ENCODE results near the gene RTP5.

Gene RTP5

GRCh38 chr2:241890524-241891235, 21.2 kb downstream of the RTP5 start:
- no peak for FAIRE-seq

GRCh38 chr2:241891315-241891987, 21.9 kb downstream of the RTP5 start:
- no peak for FAIRE-seq

GRCh38 chr2:241891988-241892298, 22.4 kb downstream of the RTP5 start:
- no peak for FAIRE-seq

- no peak for FAIRE-seq
Measured at GRCh38 chr2:241892299-241893137, 23.0 kb downstream of the RTP5 start.

- no peak for FAIRE-seq
Measured at GRCh38 chr2:241893265-241893664, 23.7 kb downstream of the RTP5 start.

- FAIRE-seq, result no peak
Measured at GRCh38 chr2:241894056-241894641, 24.6 kb downstream of the RTP5 start.

DNA sequence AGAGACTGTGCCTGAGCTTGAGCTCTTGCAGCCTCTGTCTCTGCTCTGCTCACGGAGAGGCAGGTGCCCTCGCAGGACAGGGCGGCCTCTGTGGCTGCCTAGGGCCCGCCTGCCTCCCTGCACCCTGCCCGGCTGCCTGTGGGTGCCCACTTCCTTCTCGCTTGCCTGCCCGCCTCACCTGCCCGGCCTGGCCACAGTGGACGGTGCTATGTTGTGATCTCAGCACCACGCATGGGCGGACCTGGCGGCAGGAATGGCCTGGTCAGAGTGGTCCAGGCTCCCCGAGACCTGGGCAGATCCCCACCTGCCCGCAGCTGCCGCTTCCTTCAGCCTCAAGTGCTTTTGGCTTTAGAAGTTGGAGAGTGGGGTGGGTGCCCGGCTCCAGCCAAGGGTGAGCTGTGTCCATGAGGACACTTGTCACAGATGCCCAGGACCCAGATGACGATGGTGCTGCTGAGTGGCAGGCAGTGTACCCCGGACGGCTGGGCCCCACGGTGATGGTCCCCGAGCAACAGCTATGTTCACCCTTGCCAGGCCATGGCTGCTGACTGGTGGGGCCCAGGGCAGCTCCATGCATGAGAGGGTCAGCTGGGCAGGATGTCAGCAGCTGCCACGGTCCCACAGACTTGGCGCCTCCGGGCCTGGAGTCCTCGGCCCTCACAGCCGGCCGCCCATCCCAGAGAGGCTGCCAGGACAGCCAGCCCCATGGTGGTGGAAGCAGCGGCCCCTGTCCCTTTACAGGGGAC, 25.3 kb downstream of the RTP5 start:
- FAIRE-seq, result no peak

- FAIRE-seq, result no peak
Measured at GRCh38 chr2:241895427-241895711, 25.8 kb downstream of the RTP5 start.

DNA sequence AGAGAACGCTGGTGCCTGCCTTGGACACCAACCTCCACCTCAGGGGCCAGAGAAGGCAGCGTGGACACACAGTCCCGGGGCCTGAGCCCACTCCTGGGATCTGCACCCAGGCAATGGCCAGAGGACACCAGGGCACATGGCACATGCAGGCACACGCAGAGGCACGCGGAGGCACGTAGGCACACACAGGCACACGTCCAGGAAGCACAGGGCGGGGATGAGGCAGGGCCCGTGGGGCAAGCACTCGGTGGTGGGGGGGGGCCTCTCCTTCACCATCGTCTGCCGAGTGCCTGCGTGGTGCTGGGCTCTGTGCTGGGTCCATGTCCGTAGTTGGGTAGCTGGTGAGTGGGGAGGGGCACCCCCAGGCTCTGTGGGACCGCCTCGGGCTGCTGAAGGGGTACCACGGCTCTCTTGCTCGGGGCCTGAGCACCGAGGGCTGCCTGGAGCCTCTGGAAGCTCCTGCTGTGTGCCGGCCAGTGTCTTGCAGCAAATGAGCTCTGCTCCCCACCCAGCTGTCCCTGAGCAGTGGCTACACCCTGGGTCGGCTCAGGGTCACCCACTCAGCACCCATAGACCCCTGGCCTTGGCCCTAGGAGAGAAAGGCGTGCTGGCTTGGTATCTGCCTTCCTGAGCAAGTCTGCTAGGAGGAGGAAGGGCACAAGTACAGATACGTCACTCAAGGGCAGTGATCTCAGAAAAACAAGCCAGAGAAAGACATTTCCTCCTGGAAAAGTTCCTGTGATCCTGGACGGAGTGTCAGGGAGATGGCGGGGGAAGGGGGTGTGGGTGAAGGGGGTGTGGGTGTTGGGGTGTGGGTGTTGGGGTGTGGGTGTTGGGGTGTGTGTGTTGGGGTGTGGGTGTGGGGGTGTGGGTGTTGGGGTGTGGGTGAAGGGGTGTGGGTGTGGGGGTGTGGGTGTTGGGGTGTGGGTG, 26.4 kb downstream of the RTP5 start:
- FAIRE-seq, result no peak

DNA sequence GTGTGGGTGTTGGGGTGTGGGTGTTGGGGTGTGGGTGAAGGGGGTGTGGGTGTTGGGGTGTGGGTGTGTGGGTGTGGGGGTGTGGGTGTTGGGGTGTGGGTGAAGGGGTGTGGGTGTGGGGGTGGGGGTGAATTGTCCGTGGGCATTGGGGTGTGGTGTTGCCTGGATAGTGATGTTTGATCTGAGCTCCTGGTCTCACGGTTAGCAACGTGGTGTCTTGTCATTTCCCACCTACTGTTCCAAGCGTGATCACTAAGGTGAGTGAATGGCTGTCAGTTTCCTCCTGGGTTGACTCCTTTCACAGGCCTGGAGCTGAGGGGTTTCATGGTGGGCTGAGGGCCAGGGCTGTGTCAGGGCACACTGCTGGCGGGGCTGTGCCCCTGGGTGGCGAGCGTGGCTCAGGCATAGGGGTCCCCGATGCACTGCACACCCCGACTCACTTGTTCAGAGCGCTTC, 27.2 kb downstream of the RTP5 start:
- no peak for FAIRE-seq

DNA sequence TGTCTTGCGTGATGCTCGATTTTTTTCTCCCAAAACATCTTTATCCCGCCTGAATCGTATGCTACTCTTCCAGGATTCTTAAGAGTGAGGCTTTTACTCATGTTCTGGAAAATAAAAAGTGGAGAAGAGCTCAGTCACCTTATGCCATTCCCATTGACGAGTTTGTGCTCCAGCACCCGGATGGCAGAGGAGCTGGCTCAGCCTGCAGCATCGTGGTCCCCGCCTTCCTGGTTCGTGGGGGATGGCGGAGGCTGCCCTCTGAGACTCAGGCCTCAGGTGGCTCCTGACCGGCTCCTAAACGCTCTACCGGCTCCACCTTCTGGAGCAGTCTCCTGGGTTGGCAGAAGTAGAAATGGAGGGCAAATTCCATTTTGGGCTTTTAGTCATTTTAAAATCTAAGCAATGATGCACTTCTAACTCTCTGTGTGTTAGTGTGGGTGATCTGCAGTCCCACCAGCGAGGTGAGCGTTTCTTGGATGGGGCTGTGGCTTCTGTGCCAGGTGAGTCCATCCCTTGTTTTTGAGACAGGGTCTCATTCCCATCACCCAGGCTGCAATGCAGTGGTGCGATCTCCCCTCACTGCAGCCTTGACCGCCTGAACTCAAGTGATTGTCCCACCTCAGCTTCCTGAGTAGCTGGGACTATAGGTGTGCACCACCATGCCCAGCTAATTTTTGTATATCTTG, 27.8 kb downstream of the RTP5 start:
- no peak for FAIRE-seq

DNA sequence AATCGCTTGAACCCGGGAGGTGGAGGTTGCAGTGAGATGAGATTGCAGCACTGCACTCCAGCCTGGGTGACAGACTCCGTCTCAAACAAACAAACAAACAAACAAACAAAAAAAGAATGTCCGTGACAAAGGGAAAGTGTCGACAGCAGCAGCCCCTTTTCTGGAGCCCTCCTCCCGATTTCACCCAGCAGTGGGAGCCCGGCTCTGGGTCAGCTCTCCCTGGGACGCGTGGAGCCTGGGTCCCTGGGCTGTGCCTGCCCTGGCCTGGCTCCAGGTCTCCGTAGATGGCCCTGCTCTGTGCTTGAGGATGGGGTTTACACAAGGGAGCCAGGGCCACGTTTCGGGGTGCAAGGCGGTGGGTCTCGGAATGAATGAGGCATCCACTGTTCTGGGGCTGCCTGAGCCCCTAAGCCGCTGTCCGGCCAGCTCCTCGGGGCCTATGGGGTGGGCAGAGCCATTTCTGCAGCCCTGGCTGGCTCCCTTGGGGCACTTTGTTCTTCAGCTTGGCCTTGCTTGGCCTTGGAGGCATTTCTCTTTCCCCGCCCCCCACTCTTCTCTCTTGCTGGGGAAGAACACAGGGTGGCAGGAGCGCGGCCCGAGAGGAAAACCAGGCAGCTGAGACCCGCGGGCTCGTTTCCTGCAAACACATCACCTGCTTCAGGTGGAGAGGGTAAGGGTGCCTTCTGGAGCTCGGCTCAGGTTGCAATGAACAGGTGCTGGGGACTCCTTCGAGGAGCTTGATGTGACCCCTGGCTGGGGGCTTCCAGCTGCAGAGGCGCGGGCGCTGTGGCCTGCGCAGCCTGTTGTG, 29.1 kb downstream of the RTP5 start:
- no peak for FAIRE-seq

DNA sequence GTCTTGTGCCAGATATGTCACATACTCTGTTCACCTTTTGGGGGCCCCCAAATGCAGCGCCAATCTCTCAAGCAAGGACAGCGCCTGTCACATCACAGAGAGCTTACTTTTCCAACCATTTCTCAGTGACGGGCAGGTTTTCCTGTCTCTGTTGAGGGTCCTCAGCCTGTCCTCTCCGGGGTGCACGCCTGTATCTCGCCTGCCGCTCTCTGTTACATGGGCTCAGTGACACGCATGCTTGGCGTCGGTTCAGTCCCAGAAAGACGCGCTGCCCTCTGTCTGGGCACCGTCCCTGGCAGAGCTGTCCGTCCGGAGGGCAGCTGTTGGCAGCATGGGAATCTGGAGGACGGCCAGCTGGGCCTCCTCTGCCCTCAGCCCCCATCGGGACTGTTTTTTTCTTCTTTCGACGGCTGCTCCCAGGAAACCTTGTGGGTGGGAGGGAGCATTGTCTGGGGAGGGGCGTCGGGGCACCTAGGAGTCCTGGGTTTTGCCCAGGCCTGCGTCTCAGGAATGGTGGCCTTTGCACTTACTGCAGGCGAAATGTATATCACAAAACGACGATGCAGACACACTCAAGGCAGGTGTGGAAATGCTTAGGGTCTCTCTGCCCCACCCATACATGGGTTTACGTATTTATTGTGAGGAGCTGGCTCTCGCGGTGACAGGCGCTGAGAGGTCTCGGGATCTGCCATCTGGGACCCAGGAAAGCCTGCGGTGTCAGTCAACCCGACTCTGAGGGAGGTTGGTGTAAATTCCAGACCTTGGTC, 30.9 kb downstream of the RTP5 start:
- FAIRE-seq, result no peak

DNA sequence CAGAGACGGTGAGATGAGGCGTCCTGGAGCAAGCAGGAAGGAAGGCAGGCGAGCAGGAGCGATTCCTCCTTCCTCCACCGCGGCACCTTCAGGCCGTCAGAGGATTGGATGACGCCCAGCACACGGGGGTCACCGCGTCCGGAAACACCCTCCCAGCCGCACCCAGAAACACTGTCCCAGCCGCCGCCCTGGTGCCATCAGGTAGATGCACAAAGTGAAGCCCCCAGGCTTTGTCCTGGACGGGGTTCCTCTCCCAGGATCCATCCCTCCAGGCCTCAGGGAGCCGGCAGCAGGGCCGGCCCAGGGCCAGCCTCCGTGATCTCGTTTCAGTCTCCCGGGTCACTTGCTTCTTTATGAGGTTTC, 31.5 kb downstream of the RTP5 start:
- FAIRE-seq, result no peak

DNA sequence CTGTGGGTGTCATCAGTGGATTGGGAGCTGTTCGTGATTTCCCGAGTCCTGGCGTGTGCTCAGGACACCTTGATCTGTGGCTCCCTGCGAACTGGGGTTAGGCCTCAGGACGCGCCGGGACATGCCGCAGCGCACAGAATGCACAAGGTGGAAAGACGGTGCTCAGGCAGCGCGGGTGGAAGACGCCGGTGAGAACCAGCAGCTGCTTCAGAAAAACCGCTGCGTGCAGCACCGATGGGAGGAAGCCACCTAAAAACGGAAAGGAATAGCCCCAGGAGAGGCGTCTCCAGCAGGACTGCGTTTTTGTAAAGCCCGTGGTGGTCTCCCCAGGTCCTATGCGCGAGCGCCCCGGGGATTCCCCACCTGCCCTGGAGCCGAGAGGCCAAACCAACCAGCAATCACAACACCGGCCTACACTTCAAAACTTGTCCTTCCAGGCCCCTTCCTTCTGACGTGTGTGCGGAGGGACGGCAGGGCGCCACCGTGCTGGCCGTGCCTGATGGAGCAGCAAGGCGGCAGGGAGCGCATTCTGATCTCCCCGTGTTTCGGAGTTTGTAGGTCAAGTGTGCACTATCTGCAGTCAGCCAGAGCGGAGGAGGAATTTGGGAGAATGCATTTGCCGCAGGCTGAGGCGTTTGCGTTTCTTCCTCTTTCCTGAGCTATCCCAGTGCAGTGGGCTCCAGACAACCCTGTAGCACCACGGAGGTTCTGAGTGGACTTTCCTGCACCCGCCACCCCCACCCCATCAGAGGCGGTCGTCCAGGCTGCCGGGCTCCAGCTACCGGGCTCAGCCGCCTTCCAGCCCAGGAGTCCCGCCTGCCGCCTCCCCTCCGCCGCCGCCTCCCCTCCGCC, 32.2 kb downstream of the RTP5 start:
- FAIRE-seq, result no peak

GRCh38 chr2:241902357-241902991, 32.9 kb downstream of the RTP5 start:
- FAIRE-seq, result no peak

GRCh38 chr2:241903121-241904010, 33.8 kb downstream of the RTP5 start:
- FAIRE-seq, result no peak
